ENCODE measurements around the gene USP2.
A peak's percentile ranks its signal among the peaks of the same experiment; 100 is the strongest.

The USP2 gene

DNA sequence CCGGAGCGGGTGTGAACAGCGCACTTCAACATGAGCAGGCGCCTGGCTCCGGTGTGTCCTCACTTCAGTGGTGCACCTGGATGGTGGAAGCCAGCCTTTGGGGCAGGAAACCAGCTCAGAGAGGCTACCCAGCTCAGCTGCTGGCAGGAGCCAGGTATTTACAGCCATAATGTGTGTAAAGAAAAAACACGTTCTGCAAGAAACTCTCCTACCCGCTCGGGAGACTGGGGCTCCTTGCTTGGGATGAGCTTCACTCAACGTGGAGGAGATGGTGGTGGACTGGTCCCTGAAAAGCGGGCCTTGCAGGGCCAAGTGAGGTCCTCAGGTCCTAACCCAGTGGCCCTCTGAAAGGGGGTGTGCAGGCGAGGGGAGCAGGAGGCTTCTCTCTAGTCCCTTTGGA lies 72.1 kb downstream of the USP2 start:
- no peak for DNase-seq (ENCODE audit: extremely low read depth, insufficient read length)
- TF ChIP-seq, protein P1, sequence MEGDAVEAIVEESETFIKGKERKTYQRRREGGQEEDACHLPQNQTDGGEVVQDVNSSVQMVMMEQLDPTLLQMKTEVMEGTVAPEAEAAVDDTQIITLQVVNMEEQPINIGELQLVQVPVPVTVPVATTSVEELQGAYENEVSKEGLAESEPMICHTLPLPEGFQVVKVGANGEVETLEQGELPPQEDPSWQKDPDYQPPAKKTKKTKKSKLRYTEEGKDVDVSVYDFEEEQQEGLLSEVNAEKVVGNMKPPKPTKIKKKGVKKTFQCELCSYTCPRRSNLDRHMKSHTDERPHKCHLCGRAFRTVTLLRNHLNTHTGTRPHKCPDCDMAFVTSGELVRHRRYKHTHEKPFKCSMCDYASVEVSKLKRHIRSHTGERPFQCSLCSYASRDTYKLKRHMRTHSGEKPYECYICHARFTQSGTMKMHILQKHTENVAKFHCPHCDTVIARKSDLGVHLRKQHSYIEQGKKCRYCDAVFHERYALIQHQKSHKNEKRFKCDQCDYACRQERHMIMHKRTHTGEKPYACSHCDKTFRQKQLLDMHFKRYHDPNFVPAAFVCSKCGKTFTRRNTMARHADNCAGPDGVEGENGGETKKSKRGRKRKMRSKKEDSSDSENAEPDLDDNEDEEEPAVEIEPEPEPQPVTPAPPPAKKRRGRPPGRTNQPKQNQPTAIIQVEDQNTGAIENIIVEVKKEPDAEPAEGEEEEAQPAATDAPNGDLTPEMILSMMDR (IDR thresholded peaks at IDR 0.05; ENCODE audit: insufficient read depth, low read length, poor library complexity, severe bottlenecking): no peak
- H3K36me3 ChIP-seq (ENCODE audit: control insufficient read depth, insufficient read depth, low read length): peaks cover 24% of the 10 kb centered on the region
- no peaks in the 10 kb centered on the region for H3K27me3 ChIP-seq (replicated peaks; ENCODE audit: control insufficient read depth, insufficient read depth, low read length)
- no peak overlapping the region for H3K4me3 ChIP-seq (replicated peaks; ENCODE audit: low read depth, low read length)

DNA sequence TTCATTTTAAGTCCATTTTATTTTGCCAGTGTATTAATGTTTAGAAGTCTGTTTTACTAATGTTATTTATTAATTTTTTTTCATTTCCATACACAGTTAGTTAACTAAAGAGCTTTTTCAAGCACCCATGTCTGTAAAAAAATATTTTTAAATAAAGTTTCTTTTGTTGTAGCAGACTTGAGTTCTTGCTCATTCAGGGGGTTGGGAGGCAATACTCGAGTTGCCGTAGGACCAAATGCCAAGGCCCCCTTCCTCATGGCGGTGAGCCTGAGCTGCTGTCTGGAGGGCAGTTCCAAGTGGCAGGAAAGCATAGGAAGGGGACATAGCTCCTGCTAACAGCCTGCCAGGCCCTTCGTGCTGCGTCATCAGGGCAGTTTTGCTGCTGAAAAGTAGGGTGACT lies 73.5 kb downstream of the USP2 start:
- TF ChIP-seq, protein P1 (IDR thresholded peaks at IDR 0.05; ENCODE audit: insufficient read depth, low read length, poor library complexity, severe bottlenecking): no peak
- peaks cover 26% of the 10 kb centered on the region for H3K36me3 ChIP-seq (ENCODE audit: control insufficient read depth, insufficient read depth, low read length)
- no peaks in the 10 kb centered on the region for H3K27me3 ChIP-seq (replicated peaks; ENCODE audit: control insufficient read depth, insufficient read depth, low read length)
- DNase-seq (ENCODE audit: extremely low read depth, insufficient read length): no peak
- H3K4me3 ChIP-seq (replicated peaks; ENCODE audit: low read depth, low read length): no peak overlapping the region

DNA sequence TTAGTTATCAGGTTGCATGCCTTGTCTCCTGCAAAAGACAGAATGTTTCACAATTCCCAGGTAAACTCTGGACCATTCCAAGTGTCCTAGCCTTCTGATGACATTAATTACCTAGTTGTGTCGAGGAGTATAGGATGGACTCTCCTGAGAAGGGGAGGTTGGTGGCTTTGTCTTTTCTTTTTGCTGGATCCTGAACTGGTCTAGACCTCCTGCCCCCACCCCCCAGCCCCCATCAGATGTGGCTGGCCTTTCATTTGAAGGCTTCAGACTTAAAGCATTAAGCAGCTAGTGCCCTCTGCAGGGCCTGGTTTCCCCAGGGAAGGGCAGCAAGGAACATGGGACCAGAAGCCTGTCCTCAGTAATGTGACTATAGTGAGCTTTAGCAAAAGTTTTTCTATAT lies 74.3 kb downstream of the USP2 start:
- TF ChIP-seq, protein P1 (IDR thresholded peaks at IDR 0.05; ENCODE audit: insufficient read depth, low read length, poor library complexity, severe bottlenecking): peak; percentile 9
- H3K27me3 ChIP-seq (replicated peaks; ENCODE audit: control insufficient read depth, insufficient read depth, low read length): no peaks in the 10 kb centered on the region
- H3K4me3 ChIP-seq (replicated peaks; ENCODE audit: low read depth, low read length): no peak overlapping the region
- H3K36me3 ChIP-seq (ENCODE audit: control insufficient read depth, insufficient read depth, low read length): peaks cover 26% of the 10 kb centered on the region
- DNase-seq (ENCODE audit: extremely low read depth, insufficient read length): no peak

DNA sequence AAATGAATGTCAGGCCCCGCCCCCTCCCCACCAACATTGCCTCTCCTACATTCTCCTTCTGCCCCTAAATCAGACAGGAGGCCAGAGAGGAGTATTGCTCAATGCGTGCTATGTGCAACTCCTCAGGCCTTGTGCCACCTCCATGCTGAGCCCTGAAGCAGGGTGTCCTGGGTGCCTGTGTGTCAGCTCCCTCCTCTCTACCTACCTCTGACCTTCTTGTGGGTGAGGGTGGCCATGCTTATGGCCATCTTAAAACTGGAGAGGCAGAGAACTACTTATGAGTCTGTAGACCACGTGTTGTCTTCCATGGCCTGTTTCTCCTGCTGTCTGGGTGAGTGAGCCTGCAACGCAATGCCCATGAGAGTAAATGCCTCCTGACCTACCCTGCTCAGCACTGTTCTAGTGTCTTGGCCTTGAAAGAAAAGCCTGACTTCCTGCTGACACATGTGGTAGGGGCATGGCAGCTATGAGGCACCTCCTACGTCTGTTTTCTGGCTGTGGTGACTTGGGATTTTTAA lies 75.1 kb downstream of the USP2 start:
- no peak for DNase-seq (ENCODE audit: extremely low read depth, insufficient read length)
- TF ChIP-seq, protein P1 (IDR thresholded peaks at IDR 0.05; ENCODE audit: insufficient read depth, low read length, poor library complexity, severe bottlenecking): no peak
- no peak overlapping the region for H3K4me3 ChIP-seq (replicated peaks; ENCODE audit: low read depth, low read length)
- H3K36me3 ChIP-seq (ENCODE audit: control insufficient read depth, insufficient read depth, low read length): peaks cover 26% of the 10 kb centered on the region
- no peaks in the 10 kb centered on the region for H3K27me3 ChIP-seq (replicated peaks; ENCODE audit: control insufficient read depth, insufficient read depth, low read length)

- H3K36me3 ChIP-seq (ENCODE audit: control insufficient read depth, insufficient read depth, low read length): peaks cover 23% of the 10 kb centered on the region
- no peaks in the 10 kb centered on the region for H3K27me3 ChIP-seq (replicated peaks; ENCODE audit: control insufficient read depth, insufficient read depth, low read length)
- no peak for DNase-seq (ENCODE audit: extremely low read depth, insufficient read length)
- TF ChIP-seq, protein P1 (IDR thresholded peaks at IDR 0.05; ENCODE audit: insufficient read depth, low read length, poor library complexity, severe bottlenecking): no peak
- no peak overlapping the region for H3K4me3 ChIP-seq (replicated peaks; ENCODE audit: low read depth, low read length)
Measured at GRCh38 chr11:119305556-119306372, 75.7 kb downstream of the USP2 start.

Measured in GM06990 (cell line).